NOMO-1 (cell line): ENCODE data around the gene ETS2.

Experiments
- DNase-seq, 2 experiments: peaks; one replicate each; lab custom pipeline; 2025; ENCODE audit not compliant: unreplicated experiment in 2 of 2; lab: John Stamatoyannopoulos, UW

The ETS2 gene

DNA sequence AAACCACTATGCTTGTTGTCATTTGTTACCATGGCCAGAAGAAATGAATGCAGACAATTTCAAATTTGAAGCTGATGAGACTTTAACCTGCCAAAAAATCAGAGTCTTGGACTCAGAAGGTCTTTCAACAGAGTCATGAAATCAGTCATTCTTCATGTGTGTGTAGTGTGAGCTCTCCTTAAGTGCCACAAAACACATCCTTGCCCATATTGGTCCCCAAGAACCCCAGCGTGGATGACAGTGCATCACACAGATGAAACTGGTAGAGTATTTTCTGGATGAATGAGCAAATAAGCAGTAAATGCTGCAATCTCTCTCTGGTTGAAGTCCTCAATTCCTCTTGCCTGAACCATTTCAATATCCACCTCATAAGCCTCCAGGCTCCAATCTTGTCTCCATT, 28.7 kb upstream of the ETS2 start:
- no peak for DNase-seq

DNA sequence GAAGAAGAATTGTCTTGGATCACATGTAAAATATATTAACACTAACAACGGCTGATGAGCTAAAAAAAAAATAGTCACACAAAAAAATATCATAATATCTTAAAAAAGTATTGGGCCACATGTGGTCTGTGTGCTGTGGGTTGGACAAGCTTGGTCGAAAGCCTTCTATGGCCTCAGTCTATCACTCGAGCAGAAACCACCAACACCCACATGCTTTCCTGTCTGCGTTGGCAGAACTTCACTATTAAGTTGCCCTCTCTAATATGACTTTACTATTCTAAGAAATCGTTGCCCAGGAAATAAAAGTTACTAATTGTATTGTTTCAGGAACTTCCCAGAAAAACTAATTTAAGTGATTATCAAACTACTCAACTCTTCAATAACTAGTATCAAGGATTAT, 28.2 kb upstream of the ETS2 start:
- no peak for DNase-seq

DNA sequence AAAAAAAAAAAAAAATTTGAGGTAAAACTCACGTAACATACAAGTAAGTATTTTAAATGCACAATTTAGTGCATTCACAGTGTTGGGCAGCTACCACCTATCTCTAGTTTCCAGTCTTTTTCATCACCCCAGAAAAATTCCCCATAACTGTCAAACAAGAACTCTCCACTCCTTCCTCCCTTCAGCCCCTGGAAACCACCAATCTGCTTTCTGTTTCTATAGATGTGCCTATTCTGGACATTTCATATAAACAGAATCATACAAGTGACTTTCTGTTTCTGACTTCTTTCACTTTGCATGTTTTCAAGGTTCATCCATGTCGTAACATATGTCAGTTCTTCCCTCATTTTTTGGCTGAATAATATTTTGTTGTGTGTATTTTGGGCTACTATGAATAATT, 24.9 kb upstream of the ETS2 start:
- DNase-seq = no peak

DNA sequence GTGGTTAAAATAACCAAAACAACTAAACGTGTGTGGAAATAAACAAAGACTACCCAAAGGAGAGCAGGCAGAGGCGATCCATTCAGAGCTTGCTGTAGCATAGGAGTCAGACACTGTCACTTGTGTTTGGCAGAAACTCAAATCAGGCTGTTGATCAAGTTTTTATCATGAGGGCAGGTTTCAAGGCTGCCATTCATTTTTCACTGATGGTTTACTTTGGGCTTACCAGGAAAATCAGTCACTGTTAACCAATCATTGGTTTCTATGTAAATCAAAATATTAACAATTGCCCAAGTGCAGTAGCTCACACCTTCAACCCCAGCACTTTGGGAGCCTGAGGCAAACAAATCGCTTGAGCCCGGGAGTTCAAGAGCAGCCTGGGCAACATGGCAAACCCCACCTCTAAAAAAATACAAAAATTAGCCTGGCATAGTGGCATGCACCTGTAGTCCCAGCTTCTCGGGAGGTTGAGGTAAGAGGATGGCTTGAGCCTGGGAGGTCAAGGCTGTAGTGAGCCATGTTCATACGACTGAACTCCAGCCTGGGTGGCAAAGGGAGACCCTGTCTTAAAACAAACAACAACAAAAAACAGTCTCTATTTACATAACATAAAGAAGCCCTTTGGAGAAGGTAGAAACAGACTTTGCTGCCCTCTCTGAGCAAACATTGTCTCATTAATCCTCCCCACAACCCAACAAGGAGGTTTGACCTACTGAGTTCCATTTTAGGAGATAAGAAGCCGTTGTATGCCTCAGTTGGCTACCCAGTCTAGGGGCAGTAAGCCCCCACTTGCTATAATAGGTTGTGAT, 21.1 kb upstream of the ETS2 start:
- DNase-seq = no peak

DNA sequence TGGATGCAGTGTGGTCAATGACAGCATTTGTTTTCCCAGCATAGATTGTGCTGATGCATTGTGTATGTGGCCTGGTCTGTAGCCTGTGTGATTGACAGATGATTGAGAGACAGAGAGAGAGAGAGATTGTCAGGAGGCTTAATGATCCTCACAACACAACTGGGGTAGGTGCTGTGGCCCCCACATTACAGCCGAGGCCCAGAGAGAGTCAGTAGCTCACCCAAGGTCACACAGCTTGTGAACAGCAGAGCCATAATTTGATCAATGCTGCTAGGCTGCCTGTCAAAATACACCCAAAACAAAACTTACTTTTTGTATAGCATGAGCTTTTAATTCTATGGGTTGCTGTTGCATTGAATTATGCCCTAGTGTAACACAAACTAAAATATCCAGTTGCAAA, 20.2 kb upstream of the ETS2 start:
- DNase-seq = no peak

DNA sequence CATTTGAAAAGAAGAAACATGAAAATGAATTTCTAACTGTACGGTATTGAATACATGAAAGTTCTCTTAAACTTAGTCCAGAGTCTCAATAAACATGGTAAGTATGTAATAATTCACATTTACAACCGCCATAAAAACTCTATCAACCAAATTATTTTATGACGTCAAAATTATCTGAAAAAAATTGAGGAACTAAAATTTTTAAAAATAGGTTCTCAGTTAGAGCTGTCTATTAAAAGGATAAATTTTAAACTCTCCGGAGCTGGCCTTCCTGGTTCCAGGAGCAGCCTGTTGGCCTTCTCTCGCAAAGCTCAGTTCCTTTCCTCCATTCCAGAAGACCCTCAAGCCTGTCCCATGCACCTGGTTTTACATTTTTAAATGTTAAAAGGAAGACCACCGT, 18.7 kb upstream of the ETS2 start:
- no peak for DNase-seq

DNA sequence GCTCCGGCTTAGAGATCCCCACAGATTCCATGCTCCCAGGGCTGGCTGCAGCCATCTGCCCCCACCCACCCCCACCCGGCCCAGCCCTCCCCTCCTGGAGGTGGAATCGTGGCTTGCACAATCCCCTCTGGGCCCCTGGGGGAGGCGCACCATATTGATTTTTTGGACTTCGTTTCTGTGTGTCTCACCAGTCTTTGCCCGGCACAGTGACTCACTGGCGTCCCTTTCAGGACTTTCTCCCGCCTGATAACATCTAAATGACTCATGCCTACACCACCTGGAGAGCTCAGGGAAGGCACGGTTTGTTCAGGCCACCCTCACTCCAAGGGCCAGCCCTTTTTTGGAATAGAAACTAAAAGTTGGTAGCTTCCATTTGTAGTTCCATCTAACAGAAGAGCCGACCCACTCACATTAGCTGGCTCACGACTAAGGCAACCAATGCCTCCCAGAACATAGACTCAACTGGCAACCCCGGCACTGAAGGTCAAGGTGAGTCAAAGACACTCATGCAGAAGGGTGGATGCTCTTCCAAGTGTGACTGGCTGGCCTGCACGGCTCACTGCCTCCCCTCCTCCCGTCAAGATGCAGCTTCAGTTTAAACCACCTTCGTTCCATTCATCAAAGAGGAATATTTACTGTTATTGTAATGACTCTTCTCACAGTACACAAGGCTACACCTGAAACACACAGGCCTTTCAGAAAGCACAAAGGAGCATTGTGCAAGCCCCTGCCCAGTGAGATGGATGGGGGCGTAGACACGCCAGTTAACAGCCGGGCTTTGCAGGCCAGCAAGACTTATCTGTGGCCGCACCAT, 18.1 kb upstream of the ETS2 start:
- peak; percentile 56 to 57 for DNase-seq

DNA sequence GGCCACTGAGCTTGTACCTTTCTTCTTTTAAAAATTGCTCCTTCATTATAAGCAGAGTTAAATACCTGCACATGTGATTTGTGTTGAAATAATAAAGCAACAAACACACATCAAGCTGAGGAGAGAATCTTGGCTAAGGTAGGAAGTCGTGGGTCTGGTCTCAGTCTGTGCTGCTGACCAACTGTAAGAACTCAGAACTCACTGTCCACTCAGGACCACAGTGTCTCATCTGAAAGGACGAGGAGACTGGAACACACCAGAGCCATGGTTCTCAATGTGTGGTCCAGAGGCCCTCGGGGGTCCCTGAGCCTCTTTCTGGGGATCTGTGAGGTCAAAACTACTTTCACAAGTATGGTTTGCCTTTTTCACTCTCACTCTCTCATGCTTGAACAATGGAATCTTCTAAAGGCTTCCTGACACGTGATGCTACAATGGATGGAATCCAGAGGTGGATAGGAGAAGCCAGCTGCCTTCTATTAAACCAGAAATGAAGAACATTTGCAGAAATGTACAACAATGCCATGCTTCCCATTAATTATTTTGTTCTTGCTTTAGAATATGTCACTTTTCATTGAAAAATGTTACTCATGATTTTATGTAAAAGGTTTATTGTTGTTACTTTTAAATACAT, 17.3 kb upstream of the ETS2 start:
- no peak for DNase-seq

DNA sequence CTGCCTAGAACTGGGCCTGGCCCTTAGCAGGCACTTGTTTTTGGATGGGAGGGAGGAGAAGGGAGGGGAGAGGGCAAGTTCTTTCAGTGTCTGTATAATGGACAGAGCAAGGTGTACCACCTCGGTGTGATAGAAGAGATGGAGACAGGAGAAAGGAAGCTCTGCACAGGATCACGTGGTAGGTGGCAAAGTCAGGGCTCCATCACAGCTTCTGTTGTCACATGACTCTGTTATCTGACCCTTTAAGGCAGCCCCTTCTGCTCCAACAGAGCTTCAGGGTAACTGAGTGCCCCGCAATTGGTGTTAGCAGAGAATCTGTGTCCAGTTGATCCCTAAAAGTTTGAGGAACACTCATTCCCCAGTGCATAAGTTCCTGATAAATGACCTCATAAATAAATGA, 16.5 kb upstream of the ETS2 start:
- DNase-seq = no peak

DNA sequence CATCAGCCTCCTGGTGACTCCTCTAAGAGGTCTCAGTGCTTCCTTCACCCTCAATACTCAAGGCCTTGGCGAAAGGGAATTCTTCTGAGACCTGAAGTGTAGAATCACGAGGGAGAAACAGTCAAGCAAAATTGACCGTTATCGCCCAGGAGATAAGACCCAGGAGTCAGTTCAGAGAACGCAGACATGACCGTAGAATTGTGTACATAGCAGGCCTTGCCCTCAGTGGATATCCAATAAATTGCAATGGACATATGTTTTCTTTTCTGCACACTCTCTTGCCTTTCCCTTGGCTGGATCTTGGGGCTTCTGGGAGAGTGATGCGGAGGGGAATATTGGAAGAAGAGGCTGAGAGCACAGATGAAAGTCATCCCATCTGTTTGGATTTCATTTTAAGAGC, 15.7 kb upstream of the ETS2 start:
- no peak for DNase-seq

DNA sequence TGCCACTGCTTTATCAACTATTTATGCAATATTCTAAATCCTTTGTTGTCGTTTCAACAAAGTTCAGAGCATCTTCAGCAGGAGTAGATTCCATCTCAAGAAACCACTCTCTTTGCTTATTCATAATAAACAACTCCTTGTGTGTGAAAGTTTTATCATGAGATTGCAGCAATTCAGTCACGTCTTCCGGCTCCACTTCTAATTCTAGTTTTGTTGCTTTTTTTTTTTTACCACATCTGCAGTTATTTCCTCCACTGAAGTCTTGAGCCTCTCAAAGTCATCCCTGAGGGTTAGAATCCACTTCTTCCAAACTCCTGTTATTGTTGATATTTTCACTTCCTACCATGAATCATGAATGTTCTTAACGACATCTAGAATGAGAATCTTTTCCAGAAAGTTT, 14.8 kb upstream of the ETS2 start:
- no peak for DNase-seq

DNA sequence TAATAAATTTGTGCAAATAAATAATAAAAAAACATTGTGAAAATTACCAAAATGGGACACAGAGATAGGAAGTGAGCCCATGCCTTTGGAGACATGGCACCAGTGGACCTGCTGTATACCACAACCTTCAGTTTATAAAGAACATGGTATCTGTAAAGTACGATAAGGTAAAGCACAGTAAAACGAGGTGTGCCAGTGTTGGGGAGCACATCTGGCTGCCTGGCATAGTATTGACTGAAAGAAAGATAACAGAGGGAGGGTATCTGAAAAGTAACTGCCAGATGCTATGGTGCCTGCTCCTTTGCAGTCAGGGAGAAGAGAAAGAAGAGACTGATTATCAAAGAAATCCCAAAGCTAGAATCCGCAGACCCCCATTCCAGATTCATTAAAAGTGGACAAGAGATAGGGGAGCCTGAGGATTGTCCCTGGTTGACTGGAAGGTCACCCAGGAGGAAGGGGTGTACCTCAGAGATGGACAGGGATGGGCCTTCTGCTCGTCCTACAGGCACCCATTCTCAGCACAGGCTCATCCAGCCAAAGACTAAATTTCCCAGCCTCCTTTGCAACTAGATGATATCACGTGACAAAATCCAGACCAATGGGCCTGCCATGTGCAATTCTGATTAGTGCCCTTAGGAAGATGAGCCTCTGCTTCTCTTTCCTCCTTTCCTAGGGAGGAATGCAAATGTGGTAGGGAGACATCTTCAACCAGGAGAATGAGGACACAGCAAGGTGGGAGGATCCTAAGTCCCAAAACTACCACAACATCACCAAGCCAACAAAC, 12.9 kb upstream of the ETS2 start:
- DNase-seq = no peak

DNA sequence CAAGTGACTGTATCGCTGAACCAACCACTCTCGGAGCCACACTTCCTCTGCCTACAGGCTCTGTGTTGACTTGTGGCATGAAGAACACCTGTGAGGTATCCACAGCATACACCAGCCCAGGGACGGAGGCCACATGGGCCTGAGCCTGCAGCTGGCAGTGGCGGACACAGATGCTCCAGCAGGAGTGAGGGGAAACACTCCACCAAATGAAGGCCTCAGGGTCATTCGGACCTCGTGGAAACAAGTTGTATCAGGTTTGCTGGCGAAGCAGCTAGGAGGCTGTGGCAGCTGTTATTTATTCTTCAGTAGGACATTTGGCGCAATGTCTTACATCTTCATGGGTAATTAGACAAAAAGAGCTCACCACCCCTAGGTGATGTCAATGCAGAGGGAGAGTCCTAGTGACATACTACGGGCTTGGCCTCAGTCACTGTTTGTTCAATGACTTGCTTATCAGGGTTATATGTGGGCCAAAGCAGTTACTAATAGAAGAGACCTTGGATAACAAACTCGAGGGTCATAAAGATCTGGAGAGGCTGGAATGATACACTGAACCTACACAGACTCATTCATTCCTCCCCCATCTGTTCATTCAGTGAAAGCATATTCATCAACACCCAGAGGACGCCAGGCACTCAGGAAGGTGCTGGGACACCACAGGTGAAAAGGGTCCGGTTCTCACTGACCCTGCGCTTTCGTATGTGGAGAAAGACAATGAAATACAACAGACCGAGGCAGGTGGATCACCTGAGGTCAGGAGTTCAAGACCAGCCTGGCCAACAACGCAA, 11.6 kb upstream of the ETS2 start:
- DNase-seq = no peak

DNA sequence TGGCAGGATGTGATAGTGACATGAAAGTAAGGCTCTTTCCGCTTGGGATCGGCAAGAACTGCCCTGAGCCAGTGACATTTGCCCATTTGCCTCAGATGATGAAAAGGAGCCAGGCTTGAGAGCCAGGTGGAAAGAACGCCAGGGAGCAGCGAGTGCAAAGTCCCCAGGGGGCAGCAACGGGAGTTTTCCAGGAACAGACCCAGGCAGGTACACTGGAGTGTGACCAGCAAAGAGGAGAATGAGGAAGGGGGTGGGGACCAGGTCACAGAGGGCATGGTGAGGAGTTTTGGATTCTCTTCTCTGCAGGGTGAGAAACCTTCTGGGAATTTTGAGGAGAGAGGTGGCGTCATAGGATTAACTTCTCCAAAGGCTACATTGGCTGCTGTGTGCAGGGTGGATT, 10.8 kb upstream of the ETS2 start:
- no peak for DNase-seq

DNA sequence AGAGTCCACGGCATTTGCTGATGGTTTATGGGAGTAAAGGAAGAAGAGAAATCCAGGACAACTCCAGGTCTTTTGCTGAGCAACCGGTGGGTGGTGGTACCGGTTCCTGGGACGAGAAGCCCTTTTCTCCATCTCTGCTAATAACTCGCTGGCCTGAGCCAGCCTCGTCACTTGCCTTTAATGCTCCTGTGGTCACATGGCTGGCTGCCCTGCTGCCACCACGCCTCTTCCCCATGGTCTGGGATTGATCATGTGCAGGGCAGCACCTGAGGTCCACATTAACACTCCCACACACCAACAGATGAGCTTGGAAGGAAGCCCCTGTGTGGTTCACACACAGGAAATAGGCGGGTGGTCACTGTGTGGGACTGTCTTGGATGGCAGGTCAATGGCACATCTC, 10.3 kb upstream of the ETS2 start:
- DNase-seq = no peak

DNA sequence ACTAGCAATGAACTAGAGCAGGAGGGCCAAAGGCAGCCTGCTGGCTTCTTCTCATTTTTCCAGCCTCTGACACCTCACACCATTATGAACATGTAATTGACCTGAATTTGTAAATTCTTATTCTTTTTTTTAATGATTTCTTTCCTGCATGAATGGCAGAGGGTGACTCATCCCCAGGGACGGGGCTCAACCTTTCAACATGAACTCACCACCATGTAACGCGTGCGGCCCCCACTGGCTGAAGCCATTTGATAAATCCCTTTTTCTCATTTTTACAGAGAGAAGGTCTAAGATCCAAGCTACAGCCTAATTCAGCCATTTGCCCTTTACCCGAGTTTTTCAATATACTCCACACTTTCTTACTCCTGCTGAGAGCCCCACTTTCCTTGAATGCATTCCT, 9.3 kb upstream of the ETS2 start:
- DNase-seq = peak in 1 of 2 experiments; percentile 8

DNA sequence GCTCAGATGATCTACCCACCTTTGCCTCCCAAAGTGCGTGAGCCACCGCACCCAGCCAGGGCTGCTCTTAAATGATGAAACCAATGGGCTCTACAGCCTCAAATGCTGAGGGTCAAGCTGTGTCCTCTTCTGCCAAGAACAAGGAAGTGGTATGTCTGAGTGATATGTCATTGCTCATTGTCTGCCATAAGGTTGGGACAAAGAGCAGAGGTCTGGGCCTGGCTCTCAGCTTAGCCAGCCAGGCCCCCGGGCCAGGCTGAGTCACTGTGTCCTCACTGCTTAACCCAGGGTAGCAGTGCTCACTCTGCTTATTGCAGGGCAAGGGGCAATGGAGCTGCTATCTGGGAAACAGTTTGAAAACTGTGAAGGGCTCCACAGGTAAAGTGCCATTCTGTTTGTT, 8.3 kb upstream of the ETS2 start:
- peak; percentile 9 to 17 for DNase-seq

DNA sequence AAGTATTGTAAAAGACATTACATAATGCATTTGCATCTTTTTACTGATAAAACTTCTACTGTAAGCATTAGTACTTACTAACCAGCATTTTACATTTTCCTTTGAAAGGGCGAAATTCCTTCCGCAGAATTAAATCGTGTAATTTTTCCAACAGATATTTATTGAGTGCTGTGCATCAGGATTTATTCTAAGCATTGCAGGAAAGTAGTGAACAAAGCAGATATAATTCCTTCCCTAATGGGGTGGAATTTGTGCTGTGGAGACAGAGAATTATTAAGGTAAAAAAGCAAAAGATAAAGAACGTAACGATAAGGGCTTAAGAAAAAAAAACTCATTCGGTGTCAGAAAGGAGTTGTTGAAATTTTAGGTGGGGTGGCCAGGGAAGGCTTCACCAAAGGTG, 7.6 kb upstream of the ETS2 start:
- no peak for DNase-seq

DNA sequence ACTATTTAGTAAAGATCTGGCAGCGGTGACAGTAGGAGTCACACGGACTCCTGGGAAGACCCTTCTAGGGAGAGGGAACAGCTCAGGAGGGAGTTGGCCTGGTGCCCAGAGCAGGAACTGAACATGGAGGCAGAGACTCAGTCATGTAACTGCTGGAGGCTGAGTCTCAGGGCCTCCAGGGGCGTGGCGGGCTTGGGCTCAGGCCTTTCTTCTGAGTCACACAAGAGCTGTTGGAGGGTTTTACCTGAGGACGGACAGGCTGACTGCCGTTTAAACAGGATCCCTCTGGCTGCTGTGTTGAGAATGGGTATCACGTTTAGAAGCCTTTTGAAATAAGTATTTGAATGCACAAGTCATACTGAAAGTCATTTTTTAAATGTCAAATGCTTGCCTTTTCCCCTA, 7.2 kb upstream of the ETS2 start:
- DNase-seq = no peak

DNA sequence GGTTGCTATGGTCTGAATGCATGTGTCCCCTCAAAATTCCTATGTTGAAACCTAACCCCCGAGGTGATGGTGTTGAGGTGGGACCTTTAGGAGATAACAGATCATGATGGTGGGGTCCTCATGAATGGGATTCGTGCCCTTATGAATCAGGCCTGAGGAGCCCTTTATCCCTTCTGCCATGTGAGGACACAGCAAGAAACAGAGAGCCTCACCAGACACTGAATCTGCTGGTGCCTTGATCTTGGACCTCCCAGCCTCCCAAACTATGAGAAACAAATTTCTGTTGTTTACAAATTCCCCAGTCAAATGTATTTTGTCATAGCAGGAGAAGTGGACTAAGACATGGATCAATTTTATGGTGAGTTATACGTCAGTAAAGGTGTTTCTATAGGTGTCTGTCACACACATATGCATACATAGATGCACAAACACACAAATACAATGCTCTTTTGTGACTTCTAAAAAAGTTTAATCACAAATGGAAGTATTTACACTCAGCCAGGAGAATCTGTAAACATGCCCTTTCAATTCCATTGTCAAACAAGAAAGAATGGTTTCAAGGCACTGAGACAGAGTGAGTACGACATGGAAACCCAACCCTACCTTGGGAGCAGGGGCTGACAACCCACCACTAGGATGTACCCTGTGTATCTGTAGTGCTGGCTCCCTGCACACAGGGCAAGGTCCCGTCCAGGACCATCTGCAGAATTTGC, 5.5 kb upstream of the ETS2 start:
- DNase-seq = no peak
